ENCODE results near the gene CLPTM1L.

- TF ChIP-seq CTCF (IDR thresholded peaks at IDR 0.05): no peak
- TF ChIP-seq ZFX (IDR thresholded peaks at IDR 0.05; ENCODE audit: borderline replicate concordance): no peak
Measured at GRCh38 chr5:1302258-1302657, 42.6 kb downstream of the CLPTM1L start.
